ENCODE results near the gene RBM34.

RBM34 gene

DNA sequence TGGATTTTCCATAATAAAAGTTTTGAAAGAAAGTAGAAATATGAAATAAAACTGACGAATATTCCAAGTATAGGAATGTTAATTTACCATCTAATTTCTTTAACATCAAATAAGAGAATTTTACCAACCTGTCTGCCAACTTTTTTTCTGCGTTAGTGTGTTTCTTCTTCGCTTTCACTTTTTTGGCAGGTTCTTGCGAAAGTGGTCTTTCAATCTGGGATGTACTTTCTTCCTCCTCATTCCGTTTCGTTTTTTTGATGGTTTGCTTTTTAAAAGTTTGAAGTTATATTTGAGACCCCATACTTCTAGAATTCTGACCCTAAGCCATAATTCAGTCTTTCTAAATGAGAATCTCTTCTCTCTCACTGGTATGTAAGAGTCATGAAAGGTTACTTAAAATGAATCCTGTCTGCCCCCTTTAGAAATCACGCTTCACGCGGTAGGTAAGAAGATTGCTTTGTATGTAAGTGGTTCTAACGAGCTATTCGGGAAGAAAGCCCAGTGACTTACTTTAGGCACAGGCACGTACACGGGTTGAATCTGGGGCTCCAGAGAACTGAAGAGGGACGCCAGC lies 580 bp downstream of the RBM34 start:
- TF ChIP-seq, protein P1, sequence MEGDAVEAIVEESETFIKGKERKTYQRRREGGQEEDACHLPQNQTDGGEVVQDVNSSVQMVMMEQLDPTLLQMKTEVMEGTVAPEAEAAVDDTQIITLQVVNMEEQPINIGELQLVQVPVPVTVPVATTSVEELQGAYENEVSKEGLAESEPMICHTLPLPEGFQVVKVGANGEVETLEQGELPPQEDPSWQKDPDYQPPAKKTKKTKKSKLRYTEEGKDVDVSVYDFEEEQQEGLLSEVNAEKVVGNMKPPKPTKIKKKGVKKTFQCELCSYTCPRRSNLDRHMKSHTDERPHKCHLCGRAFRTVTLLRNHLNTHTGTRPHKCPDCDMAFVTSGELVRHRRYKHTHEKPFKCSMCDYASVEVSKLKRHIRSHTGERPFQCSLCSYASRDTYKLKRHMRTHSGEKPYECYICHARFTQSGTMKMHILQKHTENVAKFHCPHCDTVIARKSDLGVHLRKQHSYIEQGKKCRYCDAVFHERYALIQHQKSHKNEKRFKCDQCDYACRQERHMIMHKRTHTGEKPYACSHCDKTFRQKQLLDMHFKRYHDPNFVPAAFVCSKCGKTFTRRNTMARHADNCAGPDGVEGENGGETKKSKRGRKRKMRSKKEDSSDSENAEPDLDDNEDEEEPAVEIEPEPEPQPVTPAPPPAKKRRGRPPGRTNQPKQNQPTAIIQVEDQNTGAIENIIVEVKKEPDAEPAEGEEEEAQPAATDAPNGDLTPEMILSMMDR (IDR thresholded peaks at IDR 0.05), result no peak

DNA sequence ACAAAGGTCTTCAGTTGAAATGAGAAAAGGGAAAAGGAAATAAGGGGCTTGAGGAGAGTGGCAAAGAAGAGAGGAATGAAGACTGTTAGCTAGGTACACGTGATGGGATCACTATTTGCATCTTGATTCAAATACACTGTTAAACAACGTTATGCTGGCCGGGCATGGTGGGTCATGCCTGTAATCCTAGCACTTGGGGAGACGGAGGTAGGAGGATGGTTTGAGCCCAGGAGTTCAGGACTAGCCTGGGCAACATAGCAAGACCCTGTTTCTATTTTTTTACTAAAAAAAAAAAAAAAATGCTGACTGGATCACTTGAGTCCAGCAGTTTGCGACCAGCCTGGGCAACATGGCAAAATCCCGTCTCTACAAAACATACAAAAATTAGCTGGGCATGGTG lies 2.4 kb downstream of the RBM34 start:
- TF ChIP-seq, protein P1 (IDR thresholded peaks at IDR 0.05), result no peak

DNA sequence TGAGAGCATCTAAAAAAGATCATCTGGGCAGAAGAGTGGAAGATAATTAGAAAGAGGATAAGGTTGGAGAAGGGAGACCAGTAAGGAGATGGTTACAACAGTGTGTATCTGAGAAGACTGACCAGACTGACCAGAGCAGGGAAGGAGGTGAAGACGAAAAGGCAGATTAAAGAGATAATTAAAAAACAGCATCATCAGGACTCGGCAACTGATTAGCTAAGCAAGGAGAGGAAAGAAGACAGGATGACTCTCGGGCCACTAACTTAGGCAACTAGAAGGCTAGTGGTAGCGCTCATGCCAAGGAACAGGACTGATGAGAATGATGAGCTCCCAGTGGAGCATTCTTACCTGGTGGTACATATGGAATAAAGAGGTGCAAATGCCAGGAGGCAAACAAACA lies 3.9 kb downstream of the RBM34 start:
- TF ChIP-seq, protein P1 (IDR thresholded peaks at IDR 0.05), result no peak

DNA sequence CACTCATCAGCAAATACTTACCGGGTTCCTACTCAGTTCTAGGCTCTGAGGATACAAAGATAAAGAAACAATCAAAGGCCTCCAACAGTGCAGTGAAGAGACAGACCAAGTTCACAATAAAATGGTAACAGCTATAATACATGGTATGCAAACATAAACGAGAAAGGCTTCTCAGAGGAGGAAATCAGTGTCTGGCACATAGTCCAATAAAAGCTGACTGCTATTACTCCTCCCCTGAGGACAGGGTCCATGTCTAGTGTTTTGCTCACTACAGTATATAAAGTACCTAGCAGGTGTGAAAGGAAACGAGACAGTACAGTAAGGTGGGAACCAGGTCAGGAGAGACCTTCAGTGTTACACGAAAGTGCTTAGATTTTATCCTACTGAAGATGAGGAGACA lies 4.3 kb downstream of the RBM34 start:
- TF ChIP-seq, protein P1 (IDR thresholded peaks at IDR 0.05), result no peak

DNA sequence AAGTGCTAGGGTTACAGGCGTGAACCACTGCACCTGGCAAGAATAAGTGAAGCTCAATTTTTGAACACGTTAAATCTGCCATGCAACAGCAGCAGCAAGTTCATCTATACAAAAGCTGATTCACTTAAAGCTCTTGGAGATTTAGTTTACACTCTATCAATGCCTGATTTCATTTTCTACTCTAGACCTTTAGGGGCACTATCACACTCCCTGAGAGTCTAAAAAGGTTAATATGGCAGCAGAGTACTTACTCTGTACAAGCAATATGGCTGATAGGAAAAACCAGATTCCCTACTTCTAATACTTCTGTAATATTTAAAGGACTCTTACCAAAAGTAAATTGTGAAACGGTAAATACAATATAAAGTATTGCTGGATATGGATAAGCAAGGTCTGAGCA lies 4.8 kb downstream of the RBM34 start:
- TF ChIP-seq, protein P1 (IDR thresholded peaks at IDR 0.05), result no peak

DNA sequence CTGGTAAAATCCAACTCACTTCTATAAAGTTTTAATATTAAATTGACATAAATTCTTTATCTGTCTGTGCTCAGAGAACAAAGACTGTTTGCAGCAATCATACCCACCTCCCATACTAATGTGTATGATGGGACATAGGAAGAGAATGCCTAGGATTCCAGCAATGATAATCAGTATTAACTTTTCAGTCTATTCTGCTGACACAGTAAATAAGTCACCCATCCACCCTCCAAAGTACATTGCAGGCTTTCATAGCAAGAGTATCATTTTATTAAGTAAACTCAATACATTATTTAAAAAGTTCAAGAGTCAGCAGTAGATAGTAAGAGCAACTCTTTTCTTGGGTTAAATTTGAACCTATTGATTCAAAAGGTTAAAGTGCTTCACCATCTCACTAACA lies 8.8 kb downstream of the RBM34 start:
- TF ChIP-seq, protein P1 (IDR thresholded peaks at IDR 0.05), result no peak

DNA sequence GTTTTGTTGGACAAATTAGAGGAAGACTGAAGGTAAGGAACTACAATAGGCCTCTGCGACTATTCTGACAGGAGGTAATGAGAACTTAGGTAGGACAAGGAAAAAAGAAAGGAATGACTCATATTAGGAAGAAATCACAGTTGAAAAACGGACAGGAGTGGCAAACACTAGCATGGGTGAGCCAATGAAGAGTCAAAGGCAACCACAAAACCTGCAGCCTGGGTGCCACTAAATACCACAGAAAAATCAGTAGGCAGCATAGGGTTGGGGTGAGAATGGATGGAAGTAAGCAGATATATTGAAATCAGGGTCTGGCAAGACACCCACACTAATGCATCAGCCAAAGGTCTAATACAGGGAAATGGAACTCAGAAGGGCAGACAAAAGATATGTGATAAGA lies 10.0 kb downstream of the RBM34 start:
- TF ChIP-seq, protein P1 (IDR thresholded peaks at IDR 0.05), result no peak

DNA sequence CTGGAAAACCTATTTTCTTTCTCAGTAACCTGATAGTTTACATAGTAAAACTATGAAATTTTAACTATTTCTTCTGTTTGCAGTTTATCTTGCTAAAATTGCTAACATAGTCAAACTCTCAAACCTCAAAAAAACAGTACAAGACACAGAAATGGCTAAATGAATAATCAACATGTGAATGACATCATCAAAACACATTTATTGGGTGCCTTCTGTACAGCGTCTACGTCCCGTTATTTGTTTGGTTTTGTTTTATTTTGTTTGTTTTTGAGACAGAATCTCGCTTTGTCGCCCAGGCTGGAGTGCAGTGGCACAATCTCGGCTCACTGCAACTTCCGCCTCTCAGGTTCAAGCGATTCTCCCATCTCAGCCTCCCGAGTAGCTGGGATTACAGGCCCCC lies 11.2 kb downstream of the RBM34 start:
- TF ChIP-seq, protein P1 (IDR thresholded peaks at IDR 0.05), result no peak

Data from LNCAP (cell line).